Measurements from ENCODE around the gene KIFAP3. TPM values are rescaled to one million over a fixed set of nuclear protein-coding genes. Genes with fewer than 3 reads are reported as not detected.

KIFAP3 gene
- total and polyA plus RNA-seq, 4 donors, result 7.6 to 38.7 (median 25.4) TPM

DNA sequence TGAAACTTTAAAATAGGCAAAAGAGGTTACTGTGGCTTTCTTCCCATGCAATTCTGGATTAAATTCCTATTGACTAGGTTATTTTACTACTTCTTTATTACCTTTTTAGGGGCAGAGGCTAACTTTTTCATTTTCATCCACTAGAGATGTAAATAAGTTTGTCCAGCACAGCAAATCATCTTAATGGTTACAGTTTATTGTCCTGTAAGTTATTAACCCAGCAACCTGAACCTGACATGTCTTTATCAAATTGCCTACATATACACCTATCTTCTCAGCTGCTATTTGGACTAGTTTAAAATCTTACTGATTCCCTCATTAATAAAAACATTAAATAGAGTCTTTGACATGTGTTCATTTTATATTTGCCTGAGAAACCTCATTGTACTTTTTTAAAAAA is 173.9 kb downstream of the KIFAP3 start:
- ATAC-seq (ENCODE audit: low FRiP score), result no peak
- Histone ChIP-seq H3K27me3 (ENCODE audit: control insufficient read depth in 1 of 2, insufficient read depth in 2 of 2, low read length in 1 of 2) (no peaks in the 10 kb centered on the region), H3K4me3 (ENCODE audit: low read length in 2 of 2) (no peak overlapping the region), H3K4me1 (ENCODE audit: control insufficient read depth in 1 of 2, insufficient read depth in 2 of 2, low read length in 2 of 2) (no peaks in the 10 kb centered on the region), H3K9me3 (ENCODE audit: control insufficient read depth, low read length) (peaks cover 2% of the 10 kb centered on the region), H3K27ac (ENCODE audit: low read depth in 1 of 2, low read length in 2 of 2) (no peak overlapping the region), H3K36me3 (ENCODE audit: control insufficient read depth in 1 of 2, insufficient read depth in 2 of 2, low read length in 1 of 2) (no peaks in the 10 kb centered on the region)
- no peak for DNase-seq
- intact Hi-C loops (cut with DNase I), result no loop called here

DNA sequence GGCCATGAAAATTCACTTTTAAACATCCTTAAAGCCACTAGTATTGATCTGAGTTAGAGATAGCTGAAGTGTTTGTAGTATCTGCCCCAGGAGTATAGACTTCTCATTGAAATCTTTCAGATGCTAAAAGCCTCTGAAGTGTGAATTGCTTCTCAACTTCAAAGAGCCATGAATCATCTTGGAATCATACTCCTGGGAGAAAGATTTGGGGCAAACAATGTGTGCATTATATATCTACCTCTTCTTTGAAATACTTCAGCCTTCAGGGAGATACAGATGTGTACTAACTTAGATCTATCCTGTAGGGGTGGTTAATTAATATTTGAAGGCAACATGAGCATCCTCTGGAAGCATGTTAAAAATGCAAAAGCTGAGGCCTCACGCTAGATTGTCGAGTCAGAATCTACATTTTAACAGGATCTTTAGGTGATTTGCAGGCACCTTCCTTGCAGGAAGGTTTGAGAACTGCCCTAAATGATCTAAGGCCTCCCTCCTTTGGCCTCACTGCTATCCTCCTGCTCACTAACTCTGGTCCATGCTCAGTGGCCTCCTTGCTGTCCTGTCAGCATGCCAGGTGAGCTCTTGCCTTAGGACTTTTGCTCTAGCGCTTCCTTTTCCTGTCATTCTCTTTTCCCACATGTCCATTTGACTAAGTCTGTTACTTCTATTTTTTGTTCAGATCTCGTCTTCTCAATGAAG is 174.8 kb downstream of the KIFAP3 start:
- intact Hi-C loops (cut with DNase I), result no loop called here
- H3K27me3 ChIP-seq (ENCODE audit: control insufficient read depth in 1 of 2, insufficient read depth in 2 of 2, low read length in 1 of 2), result no peaks in the 10 kb centered on the region
- H3K9me3 ChIP-seq (ENCODE audit: control insufficient read depth, low read length), result peaks cover 2% of the 10 kb centered on the region
- no peak for DNase-seq
- no peaks in the 10 kb centered on the region for H3K36me3 ChIP-seq (ENCODE audit: control insufficient read depth in 1 of 2, insufficient read depth in 2 of 2, low read length in 1 of 2)
- no peak overlapping the region for H3K27ac ChIP-seq (ENCODE audit: low read depth in 1 of 2, low read length in 2 of 2)
- no peak for ATAC-seq (ENCODE audit: low FRiP score)
- no peak overlapping the region for H3K4me3 ChIP-seq (ENCODE audit: low read length in 2 of 2)
- H3K4me1 ChIP-seq (ENCODE audit: control insufficient read depth in 1 of 2, insufficient read depth in 2 of 2, low read length in 2 of 2), result no peaks in the 10 kb centered on the region
- 59 to 80% methylated on average over 4 of the region's 4 CpGs for WGBS, 2 donors

DNA sequence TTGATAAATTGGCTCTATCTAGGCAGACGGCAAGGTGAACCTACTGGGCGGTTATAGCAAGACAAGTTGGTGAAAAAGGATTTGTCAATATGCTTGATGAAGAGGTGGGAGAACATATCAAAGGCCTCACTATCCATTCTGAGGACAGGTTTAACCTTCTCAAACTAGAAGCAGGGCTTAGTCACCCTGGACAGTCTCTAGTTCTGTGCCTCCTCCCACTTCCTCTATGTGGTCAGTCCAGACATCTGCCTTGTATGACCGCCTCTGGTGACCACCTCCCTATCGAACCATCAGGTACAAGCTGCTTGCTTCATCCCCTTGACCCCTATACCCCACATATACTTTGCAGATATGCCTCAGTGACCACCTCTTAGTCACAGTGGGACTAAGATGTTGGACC is 178.5 kb downstream of the KIFAP3 start:
- DNase-seq (no peak), ATAC-seq (ENCODE audit: low FRiP score) (no peak)
- intact Hi-C loops (cut with DNase I), result no loop called here
- 88 to 89% methylated on average over 4 of the region's 4 CpGs for WGBS, 2 donors
- Histone ChIP-seq H3K4me3 (ENCODE audit: low read length in 2 of 2) (no peak overlapping the region), H3K27me3 (ENCODE audit: control insufficient read depth in 1 of 2, insufficient read depth in 2 of 2, low read length in 1 of 2) (no peaks in the 10 kb centered on the region), H3K9me3 (ENCODE audit: control insufficient read depth, low read length) (peaks cover 2% of the 10 kb centered on the region), H3K36me3 (ENCODE audit: control insufficient read depth in 1 of 2, insufficient read depth in 2 of 2, low read length in 1 of 2) (no peaks in the 10 kb centered on the region), H3K27ac (ENCODE audit: low read depth in 1 of 2, low read length in 2 of 2) (no peak overlapping the region), H3K4me1 (ENCODE audit: control insufficient read depth in 1 of 2, insufficient read depth in 2 of 2, low read length in 2 of 2) (peaks cover 0 to 2% of the 10 kb centered on the region in 2 donors)

DNA sequence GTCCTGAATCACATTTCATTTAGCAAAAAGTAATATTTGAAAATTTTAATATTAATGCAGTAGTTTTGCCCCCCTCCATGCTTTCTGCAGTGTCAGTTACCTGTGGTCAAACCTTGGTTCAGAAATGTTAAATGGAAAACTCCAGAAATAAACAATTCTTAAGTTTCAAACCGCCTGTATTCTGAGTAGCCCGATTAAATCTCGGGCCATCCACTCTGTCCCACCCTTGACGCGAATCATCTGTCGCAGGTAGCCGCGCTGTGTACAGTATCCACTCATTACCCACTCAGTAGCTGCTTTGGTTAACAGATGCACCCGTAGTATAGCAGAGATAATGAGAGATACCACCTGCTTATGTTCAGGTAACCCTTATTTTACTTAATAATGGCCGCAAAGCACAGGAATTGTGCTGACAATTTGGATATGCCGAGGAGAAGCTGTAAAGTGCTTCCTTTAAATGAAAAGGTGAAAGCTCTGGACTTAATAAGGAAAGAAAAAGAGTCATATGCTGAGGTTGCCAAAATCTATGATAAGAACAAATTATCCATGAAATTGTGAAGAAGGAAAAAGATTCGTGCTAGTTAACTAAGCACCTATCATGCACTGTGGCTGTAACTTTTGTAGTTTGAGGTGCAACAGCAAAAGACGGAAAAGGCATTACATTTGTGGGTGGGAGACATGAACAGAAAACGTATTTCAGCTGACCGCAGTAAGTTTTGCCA is 179.9 kb downstream of the KIFAP3 start:
- Histone ChIP-seq H3K9me3 (ENCODE audit: control insufficient read depth, low read length) (no peaks in the 10 kb centered on the region), H3K27ac (ENCODE audit: low read depth in 1 of 2, low read length in 2 of 2) (no peak overlapping the region), H3K27me3 (ENCODE audit: control insufficient read depth in 1 of 2, insufficient read depth in 2 of 2, low read length in 1 of 2) (no peaks in the 10 kb centered on the region), H3K36me3 (ENCODE audit: control insufficient read depth in 1 of 2, insufficient read depth in 2 of 2, low read length in 1 of 2) (no peaks in the 10 kb centered on the region), H3K4me3 (ENCODE audit: low read length in 2 of 2) (peak overlapping the region; percentile 1 to 44), H3K4me1 (ENCODE audit: control insufficient read depth in 1 of 2, insufficient read depth in 2 of 2, low read length in 2 of 2) (peaks cover 0 to 6% of the 10 kb centered on the region in 2 donors)
- intact Hi-C loops (cut with DNase I), result no loop called here
- ATAC-seq (ENCODE audit: low FRiP score) (no peak), DNase-seq (no peak)
- 34 to 35% methylated on average over 15 of the region's 15 CpGs for WGBS, 2 donors

DNA sequence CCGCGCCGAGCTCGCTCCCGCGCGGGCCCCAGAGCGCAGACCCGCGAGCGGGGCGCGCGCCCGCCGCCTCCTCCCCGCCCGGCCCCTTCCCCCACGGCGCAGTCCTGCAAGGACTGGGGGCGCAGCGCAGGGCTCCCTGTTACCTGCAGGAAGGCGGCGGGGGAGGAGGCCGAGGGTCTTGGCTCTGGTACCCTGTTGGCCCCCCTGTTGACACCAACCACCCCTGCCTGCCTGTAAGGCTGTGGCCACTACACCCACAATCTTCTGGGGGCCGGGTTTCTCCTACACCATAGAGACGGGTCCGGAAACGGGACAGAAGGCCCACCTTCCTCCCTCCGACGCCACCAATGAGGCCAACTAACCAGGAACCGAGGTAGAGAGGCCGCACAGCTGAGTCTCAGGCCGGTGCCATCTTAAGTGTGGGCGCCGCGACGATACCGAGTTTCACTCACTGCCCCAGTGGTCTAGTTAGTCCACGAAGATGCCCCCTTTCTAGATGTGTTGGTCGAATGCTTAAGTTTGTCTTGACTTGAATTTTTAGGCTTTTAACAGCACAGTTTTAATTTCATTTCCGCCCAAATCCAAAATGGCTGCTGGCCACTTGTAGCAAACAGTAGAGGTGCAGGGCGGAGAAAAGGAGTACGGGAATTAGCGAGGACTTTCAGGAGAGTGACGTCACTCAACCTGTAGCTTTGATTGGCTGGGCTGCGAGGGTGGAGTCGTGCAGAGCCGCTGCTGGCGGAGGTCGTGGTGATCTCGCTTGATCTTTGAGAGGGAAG is 180.7 kb downstream of the KIFAP3 start, which contains the start of gene SCYL3:
SCYL3 (minus strand) TSS at position 252 of the 779 bp plus-strand sequence. CDS start 5,056 bp downstream, outside the sequence.
- Histone ChIP-seq H3K4me1 (ENCODE audit: control insufficient read depth in 1 of 2, insufficient read depth in 2 of 2, low read length in 2 of 2) (peaks cover 0 to 6% of the 10 kb centered on the region in 2 donors), H3K27ac (ENCODE audit: low read depth in 1 of 2, low read length in 2 of 2) (peak within 1 kb of the TSS; percentile 68 to 96), H3K27me3 (ENCODE audit: control insufficient read depth in 1 of 2, insufficient read depth in 2 of 2, low read length in 1 of 2) (no peaks in the 10 kb centered on the region), H3K9me3 (ENCODE audit: control insufficient read depth, low read length) (no peaks in the 10 kb centered on the region), H3K4me3 (ENCODE audit: low read length in 2 of 2) (peak within 1 kb of the TSS; percentile 84 to 91), H3K36me3 (ENCODE audit: control insufficient read depth in 1 of 2, insufficient read depth in 2 of 2, low read length in 1 of 2) (no peaks in the 10 kb centered on the region)
- WGBS, 2 donors, result 0 to 1% methylated on average over 41 to 52 of the region's 52 CpGs
- DNase-seq (peak; percentile 95 to 96), ATAC-seq (ENCODE audit: low FRiP score) (peak; percentile 99)
- intact Hi-C loops (cut with DNase I), result no loop called here

DNA sequence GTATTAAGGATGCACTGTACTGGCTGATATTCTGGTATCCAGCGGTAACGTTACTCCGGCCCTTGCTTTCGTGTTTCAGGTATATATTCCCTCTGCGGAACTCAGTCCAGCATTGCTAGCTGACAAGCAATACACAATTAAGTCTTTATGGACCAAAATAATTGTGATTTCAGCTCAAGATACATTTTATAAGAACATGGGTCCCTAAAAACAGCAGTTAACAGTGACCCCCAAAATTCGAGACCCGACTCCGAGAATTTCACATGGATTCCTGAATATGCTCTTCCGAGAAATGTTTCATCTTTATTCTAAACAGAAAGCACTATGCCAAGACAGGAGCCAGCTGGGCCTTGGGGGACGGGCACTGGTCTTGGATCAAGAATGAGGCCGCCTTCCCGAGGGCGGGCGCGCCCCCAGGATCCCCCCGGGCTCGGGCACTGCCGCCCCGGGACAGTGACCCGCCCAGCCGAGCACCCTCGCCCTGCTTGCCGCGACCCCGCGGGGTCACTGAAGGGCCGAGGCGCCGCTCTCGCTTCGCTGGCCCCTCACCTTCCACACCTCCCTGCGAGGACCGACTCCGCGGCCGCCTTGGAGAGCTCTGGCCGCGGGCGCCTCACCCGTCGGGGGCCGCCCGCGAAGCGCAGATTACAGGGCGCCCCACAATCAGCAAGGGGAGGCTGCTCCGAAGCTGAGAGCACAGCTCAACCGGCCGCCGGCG is 181.4 kb downstream of the KIFAP3 start:
- Histone ChIP-seq H3K27me3 (ENCODE audit: control insufficient read depth in 1 of 2, insufficient read depth in 2 of 2, low read length in 1 of 2) (no peaks in the 10 kb centered on the region), H3K27ac (ENCODE audit: low read depth in 1 of 2, low read length in 2 of 2) (peak overlapping the region; percentile 68 to 96), H3K4me1 (ENCODE audit: control insufficient read depth in 1 of 2, insufficient read depth in 2 of 2, low read length in 2 of 2) (peaks cover 0 to 6% of the 10 kb centered on the region in 2 donors), H3K4me3 (ENCODE audit: low read length in 2 of 2) (peak overlapping the region; percentile 84 to 91), H3K9me3 (ENCODE audit: control insufficient read depth, low read length) (no peaks in the 10 kb centered on the region), H3K36me3 (ENCODE audit: control insufficient read depth in 1 of 2, insufficient read depth in 2 of 2, low read length in 1 of 2) (peaks cover 2 to 3% of the 10 kb centered on the region in 2 donors)
- intact Hi-C loops (cut with DNase I), result no loop called here
- DNase-seq (peak in 1 of 2 donors; percentile 66), ATAC-seq (ENCODE audit: low FRiP score) (peak; percentile 42)
- 1% methylated on average over 45 to 51 of the region's 51 CpGs for WGBS, 2 donors

DNA sequence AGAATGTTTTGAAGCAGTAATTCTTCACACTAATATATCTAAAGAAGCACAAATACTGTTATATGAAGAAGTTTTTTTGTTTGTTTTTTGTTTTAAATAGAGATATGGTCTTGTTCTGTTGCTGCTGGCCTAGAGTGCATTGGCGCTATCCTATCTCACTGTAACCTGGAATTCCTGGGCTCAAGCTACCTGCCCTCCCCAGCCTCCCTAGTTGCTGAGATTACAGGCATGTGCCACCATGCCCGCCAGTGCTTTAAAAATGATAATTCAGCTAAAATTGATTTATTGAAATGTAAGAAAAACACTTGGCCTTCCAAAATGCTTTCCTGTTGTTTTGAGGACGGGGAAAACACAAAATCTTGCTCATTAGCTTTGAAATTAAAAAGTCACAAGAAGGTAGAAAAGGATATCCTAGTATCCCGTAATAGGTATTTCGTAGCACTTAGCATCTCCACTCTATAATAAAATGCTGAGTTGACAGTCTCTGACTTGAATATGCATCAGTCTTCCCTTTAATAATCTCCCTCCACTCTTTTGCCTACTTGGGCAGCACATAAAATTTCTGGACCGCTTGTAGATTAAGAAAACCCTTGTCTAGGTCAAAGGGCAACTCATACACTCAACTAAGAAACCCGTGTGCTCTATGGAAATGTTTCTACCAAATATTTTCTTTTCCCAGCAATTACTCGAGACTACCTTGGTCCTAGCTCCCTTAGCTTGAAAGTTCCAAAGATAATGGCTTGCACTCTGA is 182.1 kb downstream of the KIFAP3 start:
- peaks cover 2 to 4% of the 10 kb centered on the region in 2 donors for H3K36me3 ChIP-seq (ENCODE audit: control insufficient read depth in 1 of 2, insufficient read depth in 2 of 2, low read length in 1 of 2)
- no peaks in the 10 kb centered on the region for H3K27me3 ChIP-seq (ENCODE audit: control insufficient read depth in 1 of 2, insufficient read depth in 2 of 2, low read length in 1 of 2)
- no peak for ATAC-seq (ENCODE audit: low FRiP score)
- H3K4me3 ChIP-seq (ENCODE audit: low read length in 2 of 2), result peak overlapping the region; percentile 84 to 91
- H3K4me1 ChIP-seq (ENCODE audit: control insufficient read depth in 1 of 2, insufficient read depth in 2 of 2, low read length in 2 of 2), result peaks cover 0 to 6% of the 10 kb centered on the region in 2 donors
- intact Hi-C loops (cut with DNase I), result no loop called here
- H3K27ac ChIP-seq (ENCODE audit: low read depth in 1 of 2, low read length in 2 of 2), result no peak overlapping the region
- H3K9me3 ChIP-seq (ENCODE audit: control insufficient read depth, low read length), result no peaks in the 10 kb centered on the region
- DNase-seq, result no peak
- WGBS, 2 donors, result 64 to 65% methylated on average over 8 of the region's 8 CpGs

DNA sequence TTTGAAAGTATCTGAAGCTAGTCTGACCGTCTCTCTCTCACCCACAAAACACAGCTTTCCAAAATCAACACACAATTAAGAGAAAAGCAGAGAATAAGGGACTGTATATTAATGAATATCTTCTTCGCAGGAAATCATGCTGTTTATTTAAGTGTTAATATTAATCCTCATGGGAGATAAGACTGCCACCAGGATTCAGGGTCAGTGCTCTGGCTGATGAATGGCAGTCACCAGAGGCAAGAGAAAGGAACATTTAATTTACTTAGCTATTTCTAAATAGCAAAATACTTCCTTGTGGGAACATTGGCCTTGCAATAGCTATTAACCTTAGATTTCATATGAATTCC is 183.0 kb downstream of the KIFAP3 start:
- Histone ChIP-seq H3K36me3 (ENCODE audit: control insufficient read depth in 1 of 2, insufficient read depth in 2 of 2, low read length in 1 of 2) (peaks cover 2 to 4% of the 10 kb centered on the region in 2 donors), H3K9me3 (ENCODE audit: control insufficient read depth, low read length) (no peaks in the 10 kb centered on the region), H3K4me3 (ENCODE audit: low read length in 2 of 2) (no peak overlapping the region), H3K4me1 (ENCODE audit: control insufficient read depth in 1 of 2, insufficient read depth in 2 of 2, low read length in 2 of 2) (peaks cover 0 to 6% of the 10 kb centered on the region in 2 donors), H3K27ac (ENCODE audit: low read depth in 1 of 2, low read length in 2 of 2) (no peak overlapping the region), H3K27me3 (ENCODE audit: control insufficient read depth in 1 of 2, insufficient read depth in 2 of 2, low read length in 1 of 2) (no peaks in the 10 kb centered on the region)
- WGBS, 2 donors, result 59% methylated on average over 2 of the region's 2 CpGs
- intact Hi-C loops (cut with DNase I), result no loop called here
- DNase-seq, result no peak
- ATAC-seq (ENCODE audit: low FRiP score), result no peak
